GM18907 (cell line): Measurements from ENCODE around the gene LMTK2.
A peak's percentile ranks its signal among the peaks of the same experiment; 100 is the strongest.

Experiments
- ATAC-seq: cut with Tn5 transposase; IDR thresholded peaks from one replicate; pipeline ENCODE4 v1.9.1; 2021; ENCODE audit warnings: mild to moderate bottlenecking, moderate library complexity; ENCODE audit not compliant: unreplicated experiment

The LMTK2 gene

GRCh38 chr7:98135984-98136383 lies 29.3 kb downstream of the LMTK2 start:
- ATAC-seq = no peak

- no peak for ATAC-seq
These were observed 29.8 kb downstream of the LMTK2 start for GRCh38 chr7:98136423-98136822.

GRCh38 chr7:98137134-98137825 lies 30.6 kb downstream of the LMTK2 start:
- ATAC-seq = no peak

GRCh38 chr7:98137826-98138151 lies 31.1 kb downstream of the LMTK2 start:
- ATAC-seq = peak; percentile 83

GRCh38 chr7:98138672-98139071 lies 32.0 kb downstream of the LMTK2 start:
- no peak for ATAC-seq

- no peak for ATAC-seq
These were observed 36.0 kb downstream of the LMTK2 start for GRCh38 chr7:98142658-98143057.

GRCh38 chr7:98148607-98149006 lies 41.9 kb downstream of the LMTK2 start:
- no peak for ATAC-seq

- no peak for ATAC-seq
These were observed 42.5 kb downstream of the LMTK2 start for GRCh38 chr7:98149116-98149692.

- ATAC-seq = no peak
These were observed 45.2 kb downstream of the LMTK2 start for GRCh38 chr7:98151884-98152283.

GRCh38 chr7:98156700-98157099 lies 50.0 kb downstream of the LMTK2 start:
- no peak for ATAC-seq

- no peak for ATAC-seq
These were observed 51.1 kb downstream of the LMTK2 start for GRCh38 chr7:98157761-98158160.

- no peak for ATAC-seq
These were observed 56.1 kb downstream of the LMTK2 start for GRCh38 chr7:98162758-98163157.

GRCh38 chr7:98163269-98163668 lies 56.6 kb downstream of the LMTK2 start:
- ATAC-seq = no peak

GRCh38 chr7:98163704-98164494 lies 57.2 kb downstream of the LMTK2 start:
- no peak for ATAC-seq

GRCh38 chr7:98165827-98166667 lies 59.4 kb downstream of the LMTK2 start:
- peak; percentile 68 for ATAC-seq

- ATAC-seq = no peak
These were observed 60.0 kb downstream of the LMTK2 start for GRCh38 chr7:98166668-98166970.

GRCh38 chr7:98167653-98168052 lies 61.0 kb downstream of the LMTK2 start:
- ATAC-seq = no peak

GRCh38 chr7:98168181-98168903 lies 61.7 kb downstream of the LMTK2 start:
- peak; percentile 75 for ATAC-seq

- no peak for ATAC-seq
These were observed 62.4 kb downstream of the LMTK2 start for GRCh38 chr7:98168904-98169621.

- no peak for ATAC-seq
These were observed 64.3 kb downstream of the LMTK2 start for GRCh38 chr7:98170966-98171365.
